GM08714 (cell line): Measurements from ENCODE around the gene POLD2.

Experiments used
- H3K4me3 ChIP-seq: fragments of 200-500 bp; sonication (Bioruptor generic); 2 replicates; pipeline ENCODE4 v1.5.1; 2014; ENCODE audit warnings: mild to moderate bottlenecking, low read length, inconsistent platforms
- ZNF274 ChIP-seq: IDR thresholded peaks from 2 replicates; pipeline ENCODE4 v1.6.1; 2012; ENCODE audit warnings: mild to moderate bottlenecking, low read depth, low read length

POLD2 gene

GRCh38 chr7:44101966-44102845 is 21.1 kb downstream of the POLD2 start:
- H3K4me3 ChIP-seq: no peak overlapping the region
- TF ChIP-seq ZNF274: no peak

- H3K4me3 ChIP-seq: no peak overlapping the region
- no peak for TF ChIP-seq ZNF274
Measured at GRCh38 chr7:44101303-44101965, 21.9 kb downstream of the POLD2 start.

GRCh38 chr7:44100458-44101302 is 22.7 kb downstream of the POLD2 start:
- no peak overlapping the region for H3K4me3 ChIP-seq
- no peak for TF ChIP-seq ZNF274

GRCh38 chr7:44099669-44100068 is 23.7 kb downstream of the POLD2 start:
- H3K4me3 ChIP-seq: no peak overlapping the region
- no peak for TF ChIP-seq ZNF274

- no peak for TF ChIP-seq ZNF274
- no peak overlapping the region for H3K4me3 ChIP-seq
Measured at GRCh38 chr7:44098092-44099068, 25.0 kb downstream of the POLD2 start.

- no peak overlapping the region for H3K4me3 ChIP-seq
Measured at GRCh38 chr7:44097064-44097932, 26.1 kb downstream of the POLD2 start.

GRCh38 chr7:44096326-44096881 is 26.9 kb downstream of the POLD2 start:
- TF ChIP-seq ZNF274: no peak
- H3K4me3 ChIP-seq: no peak overlapping the region

More at GRCh38 chr7:44097064-44097932, 26.1 kb downstream of the POLD2 start:
- TF ChIP-seq ZNF274: no peak

GRCh38 chr7:44095781-44096180 is 27.6 kb downstream of the POLD2 start:
- no peak overlapping the region for H3K4me3 ChIP-seq
- TF ChIP-seq ZNF274: no peak

- no peak for TF ChIP-seq ZNF274
- no peak overlapping the region for H3K4me3 ChIP-seq
Measured at GRCh38 chr7:44094883-44095592, 28.3 kb downstream of the POLD2 start.

GRCh38 chr7:44094365-44094764 is 29.0 kb downstream of the POLD2 start:
- no peak for TF ChIP-seq ZNF274
- no peak overlapping the region for H3K4me3 ChIP-seq

- no peak for TF ChIP-seq ZNF274
Measured at GRCh38 chr7:44093102-44093641, 30.2 kb downstream of the POLD2 start.

More at GRCh38 chr7:44093102-44093641, 30.2 kb downstream of the POLD2 start:
- no peak overlapping the region for H3K4me3 ChIP-seq
